ENCODE results near the gene TMEM132A.

TMEM132A gene

GRCh38 chr11:60945295-60945667 lies 21.0 kb downstream of the TMEM132A start:
- no peak overlapping the region for H3K4me3 ChIP-seq (replicated peaks; ENCODE audit: low read depth, low read length)
- no peak for DNase-seq (ENCODE audit: extremely low read depth, low read depth)
- TF ChIP-seq CTCF (IDR thresholded peaks at IDR 0.05; ENCODE audit: low read depth, low read length, missing control alignments): no peak

- TF ChIP-seq CTCF (IDR thresholded peaks at IDR 0.05; ENCODE audit: low read depth, low read length, missing control alignments): no peak
- DNase-seq (ENCODE audit: extremely low read depth, low read depth): no peak
Observed at GRCh38 chr11:60946601-60947264, 22.5 kb downstream of the TMEM132A start.

GRCh38 chr11:60947700-60948099 lies 23.4 kb downstream of the TMEM132A start:
- no peak for DNase-seq (ENCODE audit: extremely low read depth, low read depth)
- H3K4me3 ChIP-seq (replicated peaks; ENCODE audit: low read depth, low read length): no peak overlapping the region
- no peak for TF ChIP-seq CTCF (IDR thresholded peaks at IDR 0.05; ENCODE audit: low read depth, low read length, missing control alignments)

More at GRCh38 chr11:60946601-60947264, 22.5 kb downstream of the TMEM132A start:
- no peak overlapping the region for H3K4me3 ChIP-seq (replicated peaks; ENCODE audit: low read depth, low read length)

- no peak for TF ChIP-seq CTCF (IDR thresholded peaks at IDR 0.05; ENCODE audit: low read depth, low read length, missing control alignments)
- DNase-seq (ENCODE audit: extremely low read depth, low read depth): no peak
- no peak overlapping the region for H3K4me3 ChIP-seq (replicated peaks; ENCODE audit: low read depth, low read length)
Observed at GRCh38 chr11:60948250-60948649, 24.0 kb downstream of the TMEM132A start.

GRCh38 chr11:60950024-60950423 lies 25.8 kb downstream of the TMEM132A start:
- no peak for TF ChIP-seq CTCF (IDR thresholded peaks at IDR 0.05; ENCODE audit: low read depth, low read length, missing control alignments)
- H3K4me3 ChIP-seq (replicated peaks; ENCODE audit: low read depth, low read length): no peak overlapping the region
- no peak for DNase-seq (ENCODE audit: extremely low read depth, low read depth)

- no peak for DNase-seq (ENCODE audit: extremely low read depth, low read depth)
- no peak for TF ChIP-seq CTCF (IDR thresholded peaks at IDR 0.05; ENCODE audit: low read depth, low read length, missing control alignments)
- H3K4me3 ChIP-seq (replicated peaks; ENCODE audit: low read depth, low read length): no peak overlapping the region
Observed at GRCh38 chr11:60950933-60951605, 26.8 kb downstream of the TMEM132A start.

Data from HFF-Myc (cell line).